Measurements from ENCODE around the gene FCRL6. TPM values are rescaled to one million over a fixed set of nuclear protein-coding genes. Genes with fewer than 3 reads are reported as not detected.

Gene FCRL6
- total and polyA plus RNA-seq, 2 of the 13 experiments (the other 11 are each of a cell fraction or from before 2014, with no cell fraction given), result not detected

DNA sequence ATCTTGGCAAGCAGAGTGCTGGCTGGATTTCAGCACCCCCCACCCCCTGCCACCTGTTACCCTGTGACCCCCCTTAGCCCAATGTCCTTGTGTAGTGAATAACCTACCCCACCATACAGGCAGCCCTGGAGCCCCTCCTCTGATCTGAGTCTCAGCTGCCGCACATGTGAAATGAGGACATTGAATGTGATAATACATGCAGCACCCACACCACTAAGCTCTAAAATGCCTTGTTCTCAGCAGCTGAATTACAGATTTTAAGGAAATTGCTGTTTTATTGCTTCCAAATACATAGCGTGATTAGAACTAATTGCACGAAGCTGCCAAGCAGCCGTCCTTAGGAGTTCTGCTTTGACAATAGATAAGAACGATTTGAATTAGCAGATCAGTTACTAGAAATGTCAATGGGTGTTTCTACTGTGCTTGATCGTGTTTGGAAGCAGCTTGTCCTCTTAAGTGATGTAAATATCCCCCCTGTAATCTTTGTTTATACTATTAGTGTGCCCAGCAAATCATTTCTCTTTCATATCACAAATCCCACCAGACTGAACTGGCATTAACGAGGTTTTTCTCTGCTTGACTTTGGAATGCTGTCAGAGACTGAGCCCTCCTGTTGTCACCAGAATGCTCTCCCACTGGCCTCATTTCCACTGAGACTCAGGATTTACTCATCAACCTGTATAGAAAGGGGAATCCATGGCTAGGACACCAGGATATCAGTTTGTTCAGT lies 29.4 kb downstream of the FCRL6 start (continued):
- TF ChIP-seq ZNF276 (CRISPR knock-in tag; IDR thresholded peaks at IDR 0.05; ENCODE audit: low read depth) (no peak), ZBTB20 (CRISPR knock-in tag; IDR thresholded peaks at IDR 0.05; ENCODE audit: borderline replicate concordance, low read depth) (no peak), MAF1 (CRISPR knock-in tag; IDR thresholded peaks at IDR 0.05; ENCODE audit: borderline replicate concordance) (no peak), ZSCAN29 (CRISPR knock-in tag; conservative IDR thresholded peaks at IDR 0.05) (no peak), ATAD3A (CRISPR knock-in tag; IDR thresholded peaks at IDR 0.05) (no peak), RBAK (CRISPR knock-in tag; IDR thresholded peaks at IDR 0.05) (no peak)

DNA sequence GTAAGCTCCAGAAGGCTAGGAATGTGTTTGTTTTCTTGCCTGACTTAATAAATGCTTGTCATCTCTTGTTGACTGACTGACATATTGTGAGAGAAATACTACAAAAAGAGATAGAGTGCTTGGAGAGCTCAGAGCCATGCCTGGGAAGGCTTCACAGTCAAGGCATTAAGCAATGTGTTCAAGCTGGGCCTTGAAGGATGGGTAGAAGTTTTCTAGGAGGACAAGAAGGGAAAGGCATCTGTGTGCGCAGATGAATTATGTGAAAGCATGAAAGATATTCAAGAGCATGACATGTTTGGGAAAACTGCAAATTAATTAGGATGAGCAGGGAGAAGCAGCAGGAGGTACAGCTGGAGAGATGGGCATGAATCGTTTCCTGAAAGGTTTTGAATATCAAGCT lies 30.1 kb downstream of the FCRL6 start:
- in situ Hi-C loops (cut with HindIII; ENCODE audit: extremely low pct_ligation_motif_present, low pct_unique_long_range_greater_than_20kb), result no loop called here
- TF ChIP-seq NONO (IDR thresholded peaks at IDR 0.05) (no peak), NONO (CRISPR knock-in tag; conservative IDR thresholded peaks at IDR 0.05) (no peak), WIZ (CRISPR knock-in tag; IDR thresholded peaks at IDR 0.05) (no peak), CREM (IDR thresholded peaks at IDR 0.05) (no peak), CREM (CRISPR knock-in tag; IDR thresholded peaks at IDR 0.05) (no peak), RARG (CRISPR knock-in tag; IDR thresholded peaks at IDR 0.05; ENCODE audit: low read depth) (no peak), TFDP2 (CRISPR knock-in tag; IDR thresholded peaks at IDR 0.05) (no peak), FIP1L1 (IDR thresholded peaks at IDR 0.05; ENCODE audit: borderline replicate concordance, insufficient read depth, low read depth, low read length) (no peak), ARNT (IDR thresholded peaks at IDR 0.05) (no peak), ZBTB42 (CRISPR knock-in tag; IDR thresholded peaks at IDR 0.05) (no peak), ZBED4 (CRISPR knock-in tag; IDR thresholded peaks at IDR 0.05; ENCODE audit: borderline replicate concordance) (no peak), ZNF672 (CRISPR knock-in tag; IDR thresholded peaks at IDR 0.05) (no peak)

More for the DNA sequence above, 30.1 kb downstream of the FCRL6 start:
- Histone ChIP-seq H3K79me2 (ENCODE audit: insufficient read depth, low read length) (no peaks in the 10 kb centered on the region), H2AFZ (ENCODE audit: low read length) (no peak overlapping the region), H3K9ac (ENCODE audit: insufficient read depth, low read depth, low read length) (no peak overlapping the region), H3K27me3 (ENCODE audit: control insufficient read depth in 1 of 2, insufficient read depth in 2 of 2, low read length in 2 of 2) (peaks cover 2 to 7% of the 10 kb centered on the region in 2 experiments; a peak in 4 of 5 replicates), H3K27ac (ENCODE audit: extremely low read length, insufficient read depth, low read length) (no peak overlapping the region), H3K4me3 (replicated peaks in 1 of 3; ENCODE audit: insufficient read depth in 1 of 3, low read depth in 2 of 3, low read length in 3 of 3) (no peak overlapping the region), H3K36me3 (replicated peaks in 1 of 2; ENCODE audit: control insufficient read depth in 1 of 2, insufficient read depth in 2 of 2, low read length in 2 of 2) (no peaks in the 10 kb centered on the region), H4K20me1 (ENCODE audit: insufficient read depth, low read length) (no peaks in the 10 kb centered on the region), H3K4me1 (ENCODE audit: insufficient read depth, low read length) (no peaks in the 10 kb centered on the region), H3K9me3 (ENCODE audit: low read length) (no peaks in the 10 kb centered on the region), H3K4me2 (ENCODE audit: low read depth, low read length) (no peak overlapping the region)
- ChIA-PET POLR2A (no interaction called here), CTCF (ENCODE audit: low intra/inter-chr PET ratio, low total read pairs) (no interaction called here)
- ATAC-seq (no peak), FAIRE-seq (no peak), DNase-seq (ENCODE audit: low spot score) (no peak)
- WGBS (ENCODE audit: low lambda C conversion rate), result 26% methylated on average over 2 of the region's 2 CpGs
- BruUV-seq (replicated peaks), result no TSS peak
- intact Hi-C loops (cut with micrococcal nuclease; ENCODE audit: unreplicated experiment), result no loop called here

Data from HepG2 (cell line).